Astrocyte of the spinal cord (primary cell): ENCODE data around the gene PTPRN2.

Source experiments
- DNase-seq: peaks from one replicate; pipeline ENCODE4 v3.0.0; 2011; ENCODE audit warnings: low read depth, low spot score
- H3K4me3 ChIP-seq: 2 replicates; pipeline ENCODE4 v1.5.1; 2011; ENCODE audit warnings: low read depth, mild to moderate bottlenecking, low read length, moderate library complexity
- CTCF ChIP-seq: IDR thresholded peaks from 2 replicates; pipeline ENCODE4 v1.5.1; 2012; ENCODE audit warnings: low read depth, mild to moderate bottlenecking, low read length, inconsistent platforms
- in situ Hi-C: cut with HindIII; loops from 2 replicates; pipeline ENCODE4 v1.10.0; 2017; ENCODE audit warnings: low sequenced_read_pairs

The PTPRN2 gene

GRCh38 chr7:158289231-158289630, 298.4 kb downstream of the PTPRN2 start:
- no peak for TF ChIP-seq CTCF
- H3K4me3 ChIP-seq: no peak overlapping the region
- in situ Hi-C loops: no loop called here
- no peak for DNase-seq

GRCh38 chr7:158286210-158286609, 301.4 kb downstream of the PTPRN2 start:
- H3K4me3 ChIP-seq: no peak overlapping the region
- DNase-seq: no peak
- in situ Hi-C loops: no loop called here
- TF ChIP-seq CTCF: no peak

- no peak overlapping the region for H3K4me3 ChIP-seq
- in situ Hi-C loops: no loop called here
- no peak for TF ChIP-seq CTCF
- no peak for DNase-seq
Measured at GRCh38 chr7:158285383-158285770, 302.2 kb downstream of the PTPRN2 start.

- no peak overlapping the region for H3K4me3 ChIP-seq
- no peak for TF ChIP-seq CTCF
- DNase-seq: no peak
- in situ Hi-C loops: no loop called here
Measured at GRCh38 chr7:158284617-158285382, 302.8 kb downstream of the PTPRN2 start.

GRCh38 chr7:158284121-158284520, 303.5 kb downstream of the PTPRN2 start:
- TF ChIP-seq CTCF: no peak
- H3K4me3 ChIP-seq: no peak overlapping the region

GRCh38 chr7:158283016-158283974, 304.3 kb downstream of the PTPRN2 start:
- H3K4me3 ChIP-seq: no peak overlapping the region
- no peak for DNase-seq
- in situ Hi-C loops: no loop called here
- no peak for TF ChIP-seq CTCF

More at GRCh38 chr7:158284121-158284520, 303.5 kb downstream of the PTPRN2 start:
- no peak for DNase-seq
- in situ Hi-C loops: no loop called here
